22Rv1 (cell line): ENCODE measurements around the gene CDK14.

Experiments
- CTCF ChIP-seq: fragments of 450-650 bp; IDR thresholded peaks from 2 replicates; pipeline ENCODE4 v1.5.1; 2017; ENCODE audit warnings: mild to moderate bottlenecking
- ZFX ChIP-seq: fragments of 450-650 bp; IDR thresholded peaks from 2 replicates; pipeline ENCODE4 v1.6.1; 2017; ENCODE audit warnings: antibody characterized with exemption, borderline replicate concordance

- no peak for TF ChIP-seq CTCF
- no peak for TF ChIP-seq ZFX
Measured at GRCh38 chr7:90916319-90916718, 320.2 kb downstream of the CDK14 start.
